Left ventricle myocardium inferior (tissue), 1 donor: ENCODE results near the gene MAMDC2. TPM values are rescaled to one million over a fixed set of nuclear protein-coding genes. Genes with fewer than 3 reads are reported as not detected.

Source experiments
- DNase-seq: peaks from one replicate; pipeline ENCODE4 v3.0.0-alpha.2; 2020
- H3K27ac ChIP-seq: fragments of 200-600 bp; replicated peaks from 2 replicates; pipeline ENCODE4 v1.8.0; 2021
- H3K27me3 ChIP-seq: fragments of 200-600 bp; 2 replicates; pipeline ENCODE4 v1.8.0; 2021; ENCODE audit warnings: low read depth
- H3K36me3 ChIP-seq: fragments of 200-600 bp; 2 replicates; pipeline ENCODE4 v1.8.0; 2021
- H3K4me1 ChIP-seq: fragments of 200-600 bp; 2 replicates; pipeline ENCODE4 v1.8.0; 2021
- H3K4me3 ChIP-seq: fragments of 200-600 bp; 2 replicates; pipeline ENCODE4 v1.8.0; 2021; ENCODE audit warnings: mild to moderate bottlenecking, moderate library complexity
- H3K9me3 ChIP-seq: fragments of 200-600 bp; replicated peaks from 2 replicates; pipeline ENCODE4 v1.8.0; 2021
- CTCF ChIP-seq: fragments of 200-600 bp; IDR thresholded peaks from 2 replicates; pipeline ENCODE4 v1.8.0; 2021; ENCODE audit warnings: antibody characterized with exemption, mild to moderate bottlenecking, borderline replicate concordance
- intact Hi-C: fragments of 100-400 bp; cut with micrococcal nuclease; formaldehyde crosslinking; loops from one replicate; pipeline ENCODE4 v1.11.0; 2022
- total RNA-seq: library from RNA; stranded (reverse); fragmentation: NEBNext Ultra II Directional; extraction: Animal tissue kit (Norgen Biotek cat#: 25700); gene quantifications from one replicate; pipeline ENCODE4 v1.2.1, GENCODE V29; 2021
- donor health status: DM: no; HTN: yes; CAD: no; lungs with severe emphysema.

Gene MAMDC2
- total RNA-seq, 1 donor from 2014 or later = 9.0 TPM

DNA sequence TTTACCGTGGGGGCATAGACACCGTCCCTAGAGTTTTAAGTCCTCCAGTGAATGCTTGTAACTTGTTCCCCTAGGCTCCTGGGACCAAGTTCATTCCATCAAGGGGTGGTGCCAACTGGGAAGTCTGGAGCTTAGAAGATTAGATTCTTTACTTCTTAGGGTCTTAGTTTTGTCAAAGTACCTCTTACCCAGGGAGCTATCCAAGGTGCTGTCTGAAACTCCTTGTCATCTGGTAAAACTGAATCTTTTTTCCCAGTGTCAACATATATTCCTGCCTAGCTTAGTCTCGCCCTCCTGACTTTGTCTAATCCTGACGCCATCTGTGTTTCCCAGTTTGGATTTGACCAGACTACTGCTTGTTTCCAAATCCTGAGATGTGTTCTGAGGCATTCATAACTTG lies 41.6 kb downstream of the MAMDC2 start:
- no peak overlapping the region for H3K27ac ChIP-seq
- H3K4me1 ChIP-seq = peaks cover 48% of the 10 kb centered on the region

GRCh38 chr9:70091103-70091502 lies 47.5 kb downstream of the MAMDC2 start:
- intact Hi-C loops = no loop called here
- TF ChIP-seq CTCF = no peak
- H3K9me3 ChIP-seq = no peaks in the 10 kb centered on the region
- H3K27ac ChIP-seq = peak overlapping the region; percentile 10
- H3K27me3 ChIP-seq = no peaks in the 10 kb centered on the region
- no peak for DNase-seq
- H3K36me3 ChIP-seq = no peaks in the 10 kb centered on the region
- peaks cover 32% of the 10 kb centered on the region for H3K4me1 ChIP-seq
- H3K4me3 ChIP-seq = no peak overlapping the region

More for the DNA sequence above, 41.6 kb downstream of the MAMDC2 start:
- no peak for TF ChIP-seq CTCF
- Histone ChIP-seq H3K36me3 (no peaks in the 10 kb centered on the region), H3K9me3 (no peaks in the 10 kb centered on the region), H3K27me3 (no peaks in the 10 kb centered on the region), H3K4me3 (no peak overlapping the region)
- intact Hi-C loops = no loop called here
- DNase-seq = no peak

DNA sequence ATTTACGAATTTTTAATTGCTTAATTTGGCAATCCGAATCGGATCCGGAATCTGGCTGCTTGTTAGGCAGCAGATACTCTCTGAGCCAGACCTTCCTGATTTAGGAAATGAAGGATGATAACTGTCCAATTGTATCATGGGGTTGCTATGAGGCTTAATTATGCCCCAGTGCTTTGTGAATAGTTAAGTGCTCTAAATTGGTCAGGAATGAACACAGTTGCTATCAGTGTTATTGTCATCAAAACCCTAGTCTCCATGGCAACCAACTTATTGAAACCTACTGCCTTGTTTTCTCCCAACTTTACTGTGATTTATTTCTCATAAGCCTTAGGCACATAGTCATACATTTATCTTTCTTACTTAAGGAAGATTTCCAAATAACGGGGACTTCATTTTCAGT lies 47.9 kb downstream of the MAMDC2 start:
- H3K9me3 ChIP-seq = no peaks in the 10 kb centered on the region
- no peaks in the 10 kb centered on the region for H3K27me3 ChIP-seq
- TF ChIP-seq CTCF = no peak
- H3K4me1 ChIP-seq = peaks cover 28% of the 10 kb centered on the region
- intact Hi-C loops = no loop called here
- H3K4me3 ChIP-seq = no peak overlapping the region
- DNase-seq = no peak
- H3K27ac ChIP-seq = peak overlapping the region; percentile 10
- H3K36me3 ChIP-seq = no peaks in the 10 kb centered on the region

DNA sequence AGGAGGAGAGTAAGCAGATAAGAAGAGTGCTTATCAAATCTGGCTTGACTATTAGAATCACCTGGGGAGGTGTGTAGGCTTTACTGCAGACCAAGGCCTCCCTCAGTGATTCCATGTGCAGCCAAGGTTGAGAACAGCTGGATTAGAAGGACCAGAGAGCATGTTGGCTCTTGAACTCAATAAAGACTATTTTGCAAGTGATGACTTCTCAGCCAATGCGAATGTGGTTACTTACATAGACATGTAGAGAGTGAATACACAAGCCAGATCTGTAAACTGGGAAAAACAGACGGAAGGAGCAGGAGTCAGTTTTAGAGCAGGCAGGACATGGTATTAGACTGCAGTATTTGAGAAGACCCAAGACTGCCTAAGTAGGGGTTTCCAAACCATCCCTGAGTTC lies 48.5 kb downstream of the MAMDC2 start:
- Histone ChIP-seq H3K36me3 (no peaks in the 10 kb centered on the region), H3K9me3 (no peaks in the 10 kb centered on the region), H3K27ac (no peak overlapping the region), H3K27me3 (no peaks in the 10 kb centered on the region), H3K4me3 (no peak overlapping the region), H3K4me1 (peaks cover 24% of the 10 kb centered on the region)
- no peak for TF ChIP-seq CTCF
- intact Hi-C loops = no loop called here
- DNase-seq = no peak

DNA sequence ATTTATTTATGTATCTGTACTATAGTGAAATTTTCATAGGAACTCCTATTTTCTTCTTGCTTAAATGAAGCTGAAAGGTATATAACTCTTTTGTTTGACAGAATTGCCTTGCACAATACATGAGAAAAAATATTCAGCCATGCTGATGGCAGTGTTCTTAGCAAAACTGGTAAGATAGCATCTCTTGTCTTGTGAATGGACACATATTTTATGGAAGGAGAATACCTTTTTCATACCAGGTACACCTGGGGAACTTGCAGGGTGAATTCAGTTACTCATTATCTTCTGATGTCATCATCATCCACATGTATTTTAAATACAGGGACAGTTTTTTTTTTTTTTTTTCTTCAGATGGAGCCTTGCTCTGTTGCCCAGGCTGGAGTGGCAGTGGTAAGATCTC lies 49.4 kb downstream of the MAMDC2 start:
- intact Hi-C loops = no loop called here
- Histone ChIP-seq H3K36me3 (no peaks in the 10 kb centered on the region), H3K4me1 (peaks cover 24% of the 10 kb centered on the region), H3K4me3 (no peak overlapping the region), H3K27ac (no peak overlapping the region), H3K9me3 (no peaks in the 10 kb centered on the region), H3K27me3 (no peaks in the 10 kb centered on the region)
- no peak for TF ChIP-seq CTCF
- DNase-seq = no peak

- intact Hi-C loops = no loop called here
- no peak overlapping the region for H3K27ac ChIP-seq
- H3K9me3 ChIP-seq = no peaks in the 10 kb centered on the region
- DNase-seq = no peak
- H3K27me3 ChIP-seq = no peaks in the 10 kb centered on the region
- H3K4me3 ChIP-seq = no peak overlapping the region
- peaks cover 24% of the 10 kb centered on the region for H3K4me1 ChIP-seq
- TF ChIP-seq CTCF = no peak
- no peaks in the 10 kb centered on the region for H3K36me3 ChIP-seq
Observed at GRCh38 chr9:70093944-70094343, 50.3 kb downstream of the MAMDC2 start.
